Body of pancreas (tissue), 4 donors: ENCODE data around the gene UBR4. TPM values are rescaled to one million over a fixed set of nuclear protein-coding genes. Genes with fewer than 3 reads are reported as not detected.

Experiments
- ATAC-seq: fragments of 150-250 bp; one replicate; pipeline ENCODE4 v1.9.1; 2016
- DNase-seq, 4 donors: peaks; one replicate each; pipeline ENCODE4 v3.0.0-alpha.2; 2019
- H3K27ac ChIP-seq, 4 donors: fragments of 200-600 bp; sonication (generic); 1 replicate in 3 of 4; 2 replicates in 1 of 4; pipeline versions ENCODE4 v1.5.1 to v1.6.1; 2016 to 2019; ENCODE audit warnings: mild to moderate bottlenecking in 1 of 4, mixed read lengths in 1 of 4, moderate library complexity in 1 of 4
- H3K27me3 ChIP-seq, 2 donors: fragments of 200-600 bp; sonication (generic); one replicate each; pipeline ENCODE4 v1.6.0; 2016; ENCODE audit warnings: mild to moderate bottlenecking in 1 of 2
- H3K36me3 ChIP-seq, 2 donors: fragments of 200-600 bp; sonication (generic); replicated peaks in 1 of 2; 2 replicates each; pipeline ENCODE4 v1.5.1; 2016; ENCODE audit warnings: low read depth in 2 of 2; ENCODE audit not compliant: insufficient read depth in 1 of 2
- H3K4me1 ChIP-seq: fragments of 200-600 bp; sonication (generic); one replicate; pipeline ENCODE4 v1.6.0; 2016
- H3K4me3 ChIP-seq, 2 donors: fragments of 200-600 bp; sonication (generic); 1 replicate in 1 of 2; 2 replicates in 1 of 2; pipeline ENCODE4 v1.5.1; 2016 to 2019
- H3K9me3 ChIP-seq, 3 donors: fragments of 200-600 bp; sonication (generic); 1 replicate in 2 of 3; 2 replicates in 1 of 3; pipeline ENCODE4 v1.5.1; 2016
- POLR2A ChIP-seq, 3 donors: fragments of 450-650 bp; IDR thresholded peaks; one replicate each; pipeline ENCODE4 v1.6.1; 2016; ENCODE audit warnings: antibody characterized with exemption in 3 of 3, mild to moderate bottlenecking in 2 of 3
- WGBS, 2 donors: methylation state at CpG; one replicate each; pipeline ENCODE4 v1.1.5; 2017; 5-methylcytosine and 5-hydroxymethylcytosine counted together
- intact Hi-C: fragments of 100-400 bp; cut with DNase I; formaldehyde crosslinking; loops from one replicate; pipeline ENCODE4 v1.15.1; 2023
- total RNA-seq, 2 donors: library from RNA; depleted of rRNA; stranded (reverse); fragments of >200 nt; gene quantifications; one replicate each; pipeline ENCODE4 v1.1.0, GENCODE V29; 2016
- TF ChIP-seq, protein P1 (sequence below), 7 experiments: fragments of 450-650 bp in 4 of 7; fragments of 200-600 bp in 3 of 7; sonication (generic) in 3 of 7; IDR thresholded peaks; one replicate each; pipeline ENCODE4 v1.5.1; 2016 to 2019; ENCODE audit warnings: antibody characterized with exemption in 7 of 7

UBR4 gene
- total RNA-seq, 2 donors from 2014 or later, result 84.4 to 87.4 TPM

DNA sequence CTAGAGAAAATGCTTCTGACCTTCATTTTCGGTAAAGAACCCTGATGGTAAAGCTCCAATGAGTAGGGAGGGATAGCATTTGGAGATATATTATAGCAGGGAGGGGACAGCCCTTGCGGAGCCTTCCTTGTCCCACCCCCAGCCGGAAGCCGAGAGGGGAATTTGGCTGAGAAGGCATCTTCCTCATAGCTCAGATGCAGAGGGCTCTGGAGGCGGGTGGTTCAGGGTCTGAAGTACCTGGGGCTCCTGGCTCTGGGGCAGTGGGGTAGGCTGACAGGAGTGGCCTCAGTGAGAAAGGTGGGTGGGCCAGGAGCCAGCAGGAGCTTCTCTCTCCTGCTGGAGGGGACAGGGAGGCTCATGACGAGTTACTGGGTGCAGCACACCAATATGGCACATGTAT is 165.6 kb downstream of the UBR4 start:
- ATAC-seq (no peak), DNase-seq (no peak)
- Histone ChIP-seq H3K9me3 (no peaks in the 10 kb centered on the region), H3K27me3 (no peaks in the 10 kb centered on the region), H3K36me3 (no peaks in the 10 kb centered on the region), H3K4me3 (no peak overlapping the region), H3K4me1 (peaks cover 35% of the 10 kb centered on the region), H3K27ac (peak overlapping the region in 1 of 4 donors; percentile 75)
- no peak for TF ChIP-seq POLR2A (IDR thresholded peaks at IDR 0.05)
- TF ChIP-seq, protein P1, sequence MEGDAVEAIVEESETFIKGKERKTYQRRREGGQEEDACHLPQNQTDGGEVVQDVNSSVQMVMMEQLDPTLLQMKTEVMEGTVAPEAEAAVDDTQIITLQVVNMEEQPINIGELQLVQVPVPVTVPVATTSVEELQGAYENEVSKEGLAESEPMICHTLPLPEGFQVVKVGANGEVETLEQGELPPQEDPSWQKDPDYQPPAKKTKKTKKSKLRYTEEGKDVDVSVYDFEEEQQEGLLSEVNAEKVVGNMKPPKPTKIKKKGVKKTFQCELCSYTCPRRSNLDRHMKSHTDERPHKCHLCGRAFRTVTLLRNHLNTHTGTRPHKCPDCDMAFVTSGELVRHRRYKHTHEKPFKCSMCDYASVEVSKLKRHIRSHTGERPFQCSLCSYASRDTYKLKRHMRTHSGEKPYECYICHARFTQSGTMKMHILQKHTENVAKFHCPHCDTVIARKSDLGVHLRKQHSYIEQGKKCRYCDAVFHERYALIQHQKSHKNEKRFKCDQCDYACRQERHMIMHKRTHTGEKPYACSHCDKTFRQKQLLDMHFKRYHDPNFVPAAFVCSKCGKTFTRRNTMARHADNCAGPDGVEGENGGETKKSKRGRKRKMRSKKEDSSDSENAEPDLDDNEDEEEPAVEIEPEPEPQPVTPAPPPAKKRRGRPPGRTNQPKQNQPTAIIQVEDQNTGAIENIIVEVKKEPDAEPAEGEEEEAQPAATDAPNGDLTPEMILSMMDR (IDR thresholded peaks at IDR 0.05), result no peak
- intact Hi-C loops, result no loop called here
- 94 to 97% methylated on average over 5 to 6 of the region's 6 CpGs for WGBS, 2 donors

DNA sequence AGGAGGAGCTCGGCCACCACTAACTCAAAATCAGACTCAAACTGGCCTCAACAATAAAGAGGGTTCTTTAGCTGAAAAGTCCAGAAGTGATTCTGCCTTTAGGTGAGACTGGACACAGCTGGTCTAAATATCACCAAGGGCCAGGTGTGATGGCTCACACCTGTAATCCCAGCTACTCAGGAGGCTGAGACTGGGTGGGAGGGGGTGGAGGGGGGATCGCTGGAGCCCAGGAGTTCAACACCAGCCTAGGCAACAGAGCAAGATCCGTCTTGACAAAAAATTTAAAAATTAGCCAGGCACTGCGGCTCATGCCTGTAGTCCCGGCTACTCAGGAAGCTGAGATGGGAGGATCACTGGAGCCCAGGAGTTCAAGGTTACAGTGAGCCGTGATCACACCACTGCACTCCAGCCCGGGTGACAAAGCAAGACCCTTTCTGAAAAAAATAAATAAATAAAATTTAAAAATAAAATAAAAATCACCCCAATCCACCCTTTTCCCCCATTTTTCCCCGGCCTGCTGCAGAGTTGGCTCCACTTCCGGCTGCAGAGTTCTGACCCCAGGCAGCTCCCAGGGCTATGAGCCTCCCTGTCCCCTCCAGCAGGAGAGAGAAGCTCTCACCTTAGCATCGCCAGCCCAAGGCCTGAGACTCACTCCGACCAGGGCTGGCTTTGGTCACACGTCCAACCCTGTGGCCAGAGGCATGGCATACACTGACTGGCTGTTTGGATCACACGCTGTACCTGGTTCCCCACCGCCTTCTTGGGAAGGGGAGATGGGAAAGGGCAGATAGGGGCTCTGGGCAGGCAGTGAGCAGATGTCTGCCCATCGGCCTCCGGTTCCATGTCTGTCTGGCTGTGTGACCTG is 166.3 kb downstream of the UBR4 start:
- Histone ChIP-seq H3K27ac (peak overlapping the region in 1 of 4 donors; percentile 33), H3K4me1 (peaks cover 39% of the 10 kb centered on the region), H3K36me3 (no peaks in the 10 kb centered on the region), H3K9me3 (no peaks in the 10 kb centered on the region), H3K27me3 (no peaks in the 10 kb centered on the region), H3K4me3 (no peak overlapping the region)
- DNase-seq (peak in 2 of 4 donors; percentile 10 to 44), ATAC-seq (peak; percentile 8)
- 58 to 63% methylated on average over 15 to 16 of the region's 16 CpGs for WGBS, 2 donors
- intact Hi-C loops, result no loop called here
- TF ChIP-seq POLR2A (IDR thresholded peaks at IDR 0.05), result no peak
- TF ChIP-seq, protein P1 (IDR thresholded peaks at IDR 0.05), result no peak

DNA sequence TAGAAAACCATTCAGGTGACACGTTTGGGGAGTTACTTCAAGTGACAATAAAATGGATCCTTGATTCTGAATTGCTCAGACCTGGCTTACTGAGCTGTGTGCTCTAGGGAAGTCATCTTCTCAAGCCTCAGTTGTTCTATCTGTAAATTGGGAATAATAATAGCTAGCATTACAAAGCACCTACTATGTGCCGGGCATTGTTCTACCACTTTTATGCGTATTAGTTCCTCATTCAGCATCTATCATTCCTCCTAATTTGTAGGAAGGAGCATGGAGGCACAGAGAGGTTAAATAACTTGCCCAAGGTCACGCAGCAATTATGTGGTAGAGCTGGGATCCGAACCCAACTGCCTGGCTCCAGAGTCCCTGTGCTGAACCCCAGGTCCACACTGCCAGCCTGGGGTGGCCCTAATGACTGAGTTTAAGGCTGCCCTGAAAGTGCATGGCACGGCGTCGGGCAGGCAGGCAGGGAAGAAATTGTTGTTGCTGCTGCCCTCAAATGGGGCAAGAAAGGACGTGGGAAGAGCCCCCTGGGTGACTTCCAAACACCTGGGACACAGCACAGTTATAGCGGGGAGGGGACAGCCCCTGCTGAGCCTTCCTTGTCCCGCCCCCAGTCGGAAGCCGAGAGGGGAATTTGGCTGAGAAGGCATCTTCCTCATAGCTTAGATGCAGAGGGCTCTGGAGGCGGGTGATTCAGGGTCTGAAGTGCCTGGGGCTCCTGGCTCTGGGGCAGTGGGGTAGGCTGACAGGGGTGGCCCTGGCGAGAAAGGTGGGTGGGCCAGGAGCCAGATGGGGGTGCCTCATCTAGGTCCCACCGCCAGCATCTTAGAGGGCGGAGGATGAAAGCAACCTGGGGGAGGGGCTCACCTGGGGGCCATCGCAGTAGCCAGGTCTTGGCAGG is 167.1 kb downstream of the UBR4 start:
- Histone ChIP-seq H3K9me3 (no peaks in the 10 kb centered on the region), H3K4me1 (peaks cover 42% of the 10 kb centered on the region), H3K27ac (peak overlapping the region in 1 of 4 donors; percentile 33), H3K4me3 (no peak overlapping the region), H3K36me3 (no peaks in the 10 kb centered on the region), H3K27me3 (no peaks in the 10 kb centered on the region)
- TF ChIP-seq POLR2A (IDR thresholded peaks at IDR 0.05), result no peak
- TF ChIP-seq, protein P1 (IDR thresholded peaks at IDR 0.05), result no peak
- ATAC-seq (no peak), DNase-seq (peak in 1 of 4 donors; percentile 14)
- intact Hi-C loops, result no loop called here
- WGBS, 2 donors, result 45 to 57% methylated on average over 15 to 18 of the region's 18 CpGs

DNA sequence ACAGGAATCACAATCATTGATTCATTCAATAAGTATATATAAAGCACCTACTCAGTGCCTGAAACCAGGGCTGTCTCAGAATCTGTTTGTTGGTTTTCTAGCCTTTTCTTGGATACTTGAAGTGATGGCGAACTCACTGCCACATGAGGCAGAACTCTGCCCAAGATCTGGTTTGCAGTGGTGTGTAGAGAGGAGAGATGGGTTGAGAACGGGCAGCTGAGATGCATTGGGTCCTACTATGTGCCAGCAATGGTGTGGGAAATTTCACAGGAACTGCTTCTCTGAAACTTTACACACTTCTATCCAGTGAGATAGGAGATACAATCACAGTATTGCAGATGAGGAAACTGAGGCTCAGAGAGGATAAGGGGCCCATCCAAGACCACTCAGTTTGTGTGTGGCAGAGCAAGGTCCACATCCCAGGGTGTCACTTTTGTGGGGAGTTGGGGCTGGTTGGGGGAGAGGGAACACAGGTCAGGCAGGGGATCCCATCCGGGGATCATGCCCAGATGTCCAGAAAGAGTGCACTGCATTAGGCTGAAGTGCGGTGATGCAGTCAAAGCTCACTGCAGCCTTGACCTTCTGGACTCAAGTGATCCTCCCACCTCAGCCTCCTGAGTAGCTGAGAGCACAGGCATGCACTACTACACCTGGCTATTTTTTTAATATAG is 169.9 kb downstream of the UBR4 start:
- no peak overlapping the region for H3K27ac ChIP-seq
- ATAC-seq (no peak), DNase-seq (peak in 1 of 4 donors; percentile 5)
- H3K9me3 ChIP-seq, result no peaks in the 10 kb centered on the region
- no peaks in the 10 kb centered on the region for H3K36me3 ChIP-seq
- H3K27me3 ChIP-seq, result no peaks in the 10 kb centered on the region
- intact Hi-C loops, result no loop called here
- TF ChIP-seq, protein P1 (IDR thresholded peaks at IDR 0.05), result no peak
- no peak for TF ChIP-seq POLR2A (IDR thresholded peaks at IDR 0.05)
- peaks cover 30% of the 10 kb centered on the region for H3K4me1 ChIP-seq
- no peak overlapping the region for H3K4me3 ChIP-seq
- 89 to 95% methylated on average over 2 to 4 of the region's 4 CpGs for WGBS, 2 donors
